Progenitor cell of endocrine pancreas (in vitro differentiated cells): ENCODE data around the gene TUFT1. TPM values are rescaled to one million over a fixed set of nuclear protein-coding genes. Genes with fewer than 3 reads are reported as not detected.
A peak's percentile ranks its signal among the peaks of the same experiment; 100 is the strongest.
"Not testable (repeated sequence)": the region's sequence is repeated elsewhere in the genome, so short reads cannot be mapped to it uniquely, and the experiment has no call there.

Source experiments
- DNase-seq: peaks from one replicate; pipeline ENCODE4 v3.0.0; 2021; ENCODE audit warnings: low spot score; ENCODE audit not compliant: unreplicated experiment
- H3K27ac Mint-ChIP-seq: 2 replicates; pipeline ENCODE4 v1.8.0; 2021; ENCODE audit warnings: mild to moderate bottlenecking, moderate library complexity, mixed read lengths
- H3K27me3 Mint-ChIP-seq: 2 replicates; pipeline ENCODE4 v1.8.0; 2021; ENCODE audit warnings: mixed read lengths
- H3K36me3 Mint-ChIP-seq: 2 replicates; pipeline ENCODE4 v1.8.0; 2022; ENCODE audit warnings: mixed read lengths; ENCODE audit not compliant: insufficient read depth
- H3K4me1 Mint-ChIP-seq: 2 replicates; pipeline ENCODE4 v1.8.0; 2021; ENCODE audit warnings: low read depth, mixed read lengths
- H3K4me3 Mint-ChIP-seq: 2 replicates; pipeline ENCODE4 v1.8.0; 2021; ENCODE audit warnings: low read depth, mild to moderate bottlenecking, moderate library complexity, mixed read lengths
- H3K9me3 Mint-ChIP-seq: 2 replicates; pipeline ENCODE4 v1.8.0; 2021; ENCODE audit warnings: low read depth, mixed read lengths
- total RNA-seq: library from RNA; stranded (reverse); gene quantifications from 2 replicates; pipeline ENCODE4 v1.2.1, GENCODE V29; 2021
- TF ChIP-seq, protein P1 (sequence below): fragments of 200-600 bp; sonication (generic); IDR thresholded peaks from one replicate; pipeline ENCODE4 v1.5.0; 2021; ENCODE audit warnings: antibody characterized with exemption, mild to moderate bottlenecking; ENCODE audit not compliant: unreplicated experiment

Gene TUFT1
- total RNA-seq, 1 donor from 2014 or later: 12.5 TPM

DNA sequence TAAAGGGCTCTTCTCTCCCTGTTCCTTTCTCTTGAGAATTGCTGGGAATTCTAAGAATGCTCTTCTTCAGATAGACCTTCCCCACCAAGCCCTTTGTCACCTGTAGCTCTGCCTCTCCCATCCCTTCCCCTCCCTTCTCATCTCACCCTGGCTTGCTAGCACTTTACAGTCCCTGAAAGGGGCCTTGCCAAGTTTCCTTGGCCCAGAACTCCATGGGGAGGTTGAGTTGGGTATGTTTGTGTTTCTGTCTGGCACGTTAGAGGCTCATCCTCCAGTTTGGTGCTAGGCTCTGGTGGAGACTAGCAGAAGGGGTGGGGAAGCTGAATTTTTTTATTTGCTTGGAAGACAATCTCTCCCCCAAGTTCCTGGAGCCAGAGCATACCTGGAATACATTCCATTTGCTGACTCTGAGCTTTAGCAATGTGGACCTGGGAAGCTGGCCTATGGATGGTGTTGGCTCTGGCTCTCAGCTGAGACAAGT lies 24.0 kb upstream of the TUFT1 start:
- H3K27ac Mint-ChIP-seq: peak overlapping the region; percentile 94

DNA sequence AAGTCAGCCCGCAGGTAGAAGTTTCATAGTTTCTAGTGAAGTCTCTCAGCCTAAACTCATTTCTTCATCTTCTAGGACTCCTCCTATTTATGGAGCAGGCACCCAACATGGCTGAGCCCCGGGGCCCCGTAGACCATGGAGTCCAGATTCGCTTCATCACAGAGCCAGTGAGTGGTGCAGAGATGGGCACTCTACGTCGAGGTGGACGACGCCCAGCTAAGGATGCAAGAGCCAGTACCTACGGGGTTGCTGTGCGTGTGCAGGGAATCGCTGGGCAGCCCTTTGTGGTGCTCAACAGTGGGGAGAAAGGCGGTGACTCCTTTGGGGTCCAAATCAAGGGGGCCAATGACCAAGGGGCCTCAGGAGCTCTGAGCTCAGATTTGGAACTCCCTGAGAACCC lies 21.7 kb upstream of the TUFT1 start:
- H3K27ac Mint-ChIP-seq: peak overlapping the region; percentile 16
- H3K4me1 Mint-ChIP-seq: peaks cover 27% of the 10 kb centered on the region
- DNase-seq: no peak
- peaks cover 23% of the 10 kb centered on the region for H3K36me3 Mint-ChIP-seq
- no peaks in the 10 kb centered on the region for H3K9me3 Mint-ChIP-seq
- H3K4me3 Mint-ChIP-seq: no peak overlapping the region
- no peaks in the 10 kb centered on the region for H3K27me3 Mint-ChIP-seq
- TF ChIP-seq, protein P1, sequence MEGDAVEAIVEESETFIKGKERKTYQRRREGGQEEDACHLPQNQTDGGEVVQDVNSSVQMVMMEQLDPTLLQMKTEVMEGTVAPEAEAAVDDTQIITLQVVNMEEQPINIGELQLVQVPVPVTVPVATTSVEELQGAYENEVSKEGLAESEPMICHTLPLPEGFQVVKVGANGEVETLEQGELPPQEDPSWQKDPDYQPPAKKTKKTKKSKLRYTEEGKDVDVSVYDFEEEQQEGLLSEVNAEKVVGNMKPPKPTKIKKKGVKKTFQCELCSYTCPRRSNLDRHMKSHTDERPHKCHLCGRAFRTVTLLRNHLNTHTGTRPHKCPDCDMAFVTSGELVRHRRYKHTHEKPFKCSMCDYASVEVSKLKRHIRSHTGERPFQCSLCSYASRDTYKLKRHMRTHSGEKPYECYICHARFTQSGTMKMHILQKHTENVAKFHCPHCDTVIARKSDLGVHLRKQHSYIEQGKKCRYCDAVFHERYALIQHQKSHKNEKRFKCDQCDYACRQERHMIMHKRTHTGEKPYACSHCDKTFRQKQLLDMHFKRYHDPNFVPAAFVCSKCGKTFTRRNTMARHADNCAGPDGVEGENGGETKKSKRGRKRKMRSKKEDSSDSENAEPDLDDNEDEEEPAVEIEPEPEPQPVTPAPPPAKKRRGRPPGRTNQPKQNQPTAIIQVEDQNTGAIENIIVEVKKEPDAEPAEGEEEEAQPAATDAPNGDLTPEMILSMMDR: no peak

More for the DNA sequence above, 24.0 kb upstream of the TUFT1 start:
- TF ChIP-seq, protein P1: no peak
- no peak overlapping the region for H3K4me3 Mint-ChIP-seq
- H3K27me3 Mint-ChIP-seq: no peaks in the 10 kb centered on the region
- H3K4me1 Mint-ChIP-seq: peaks cover 37% of the 10 kb centered on the region
- peaks cover 16% of the 10 kb centered on the region for H3K36me3 Mint-ChIP-seq
- H3K9me3 Mint-ChIP-seq: no peaks in the 10 kb centered on the region
- no peak for DNase-seq

DNA sequence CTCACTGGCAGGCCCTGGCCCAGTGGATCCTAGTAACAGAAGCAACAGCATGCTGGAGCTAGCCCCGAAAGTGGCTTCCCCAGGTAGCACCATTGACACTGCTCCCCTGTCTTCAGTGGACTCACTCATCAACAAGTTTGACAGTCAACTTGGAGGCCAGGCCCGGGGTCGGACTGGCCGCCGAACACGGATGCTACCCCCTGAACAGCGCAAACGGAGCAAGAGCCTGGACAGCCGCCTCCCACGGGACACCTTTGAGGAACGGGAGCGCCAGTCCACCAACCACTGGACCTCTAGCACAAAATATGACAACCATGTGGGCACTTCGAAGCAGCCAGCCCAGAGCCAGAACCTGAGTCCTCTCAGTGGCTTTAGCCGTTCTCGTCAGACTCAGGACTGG lies 21.2 kb upstream of the TUFT1 start:
- TF ChIP-seq, protein P1: no peak

DNA sequence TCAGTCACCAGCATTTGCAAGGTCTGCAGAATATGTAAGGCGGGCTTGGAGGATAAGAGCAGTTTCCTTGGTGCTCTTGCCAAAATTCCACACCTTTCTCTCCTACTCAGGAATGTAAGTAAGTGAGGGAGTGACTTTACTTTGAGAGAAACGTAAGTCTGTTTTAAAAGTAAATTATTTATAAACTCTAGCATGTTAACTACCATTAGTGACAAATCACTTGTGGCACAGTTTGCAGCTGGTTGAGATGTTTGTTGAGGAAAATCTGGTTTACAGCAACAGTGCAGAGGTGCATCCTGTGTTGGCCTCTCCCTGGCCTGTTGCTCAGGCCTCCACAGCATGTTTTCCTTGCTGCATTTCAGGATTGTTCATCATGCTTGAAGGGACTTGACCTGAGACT lies 20.4 kb upstream of the TUFT1 start:
- Mint-ChIP-seq H3K27me3 (no peaks in the 10 kb centered on the region), H3K4me3 (no peak overlapping the region), H3K4me1 (peaks cover 17% of the 10 kb centered on the region), H3K36me3 (peaks cover 26% of the 10 kb centered on the region), H3K9me3 (no peaks in the 10 kb centered on the region), H3K27ac (no peak overlapping the region)
- TF ChIP-seq, protein P1: no peak
- DNase-seq: no peak

More for the DNA sequence above, 21.2 kb upstream of the TUFT1 start:
- DNase-seq: no peak
- Mint-ChIP-seq H3K27me3 (no peaks in the 10 kb centered on the region), H3K27ac (no peak overlapping the region), H3K9me3 (no peaks in the 10 kb centered on the region), H3K4me1 (peaks cover 24% of the 10 kb centered on the region), H3K4me3 (no peak overlapping the region), H3K36me3 (peaks cover 25% of the 10 kb centered on the region)

DNA sequence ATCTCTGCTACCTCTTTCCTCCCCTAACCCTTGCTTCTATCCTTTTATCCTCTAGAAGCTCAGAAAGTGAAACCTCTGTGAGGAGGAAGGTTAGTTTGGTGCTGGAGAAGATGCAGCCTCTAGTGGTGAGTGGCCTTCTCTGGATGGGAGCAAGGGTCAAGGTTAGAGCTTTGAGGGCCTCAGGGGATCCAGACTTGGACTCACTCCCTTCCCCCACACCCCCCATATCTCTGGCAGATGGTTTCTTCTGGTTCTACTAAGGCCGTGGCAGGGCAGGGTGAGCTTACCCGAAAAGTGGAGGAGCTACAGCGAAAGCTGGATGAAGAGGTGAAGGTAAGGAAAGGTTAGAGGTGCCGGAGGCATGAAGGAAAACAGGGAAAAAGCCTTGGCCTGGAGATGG lies 19.8 kb upstream of the TUFT1 start:
- TF ChIP-seq, protein P1: no peak
- H3K36me3 Mint-ChIP-seq: peaks cover 29% of the 10 kb centered on the region
- peak overlapping the region; percentile 71 for H3K27ac Mint-ChIP-seq
- H3K27me3 Mint-ChIP-seq: no peaks in the 10 kb centered on the region
- H3K4me3 Mint-ChIP-seq: no peak overlapping the region
- H3K9me3 Mint-ChIP-seq: no peaks in the 10 kb centered on the region
- peaks cover 14% of the 10 kb centered on the region for H3K4me1 Mint-ChIP-seq
- no peak for DNase-seq

DNA sequence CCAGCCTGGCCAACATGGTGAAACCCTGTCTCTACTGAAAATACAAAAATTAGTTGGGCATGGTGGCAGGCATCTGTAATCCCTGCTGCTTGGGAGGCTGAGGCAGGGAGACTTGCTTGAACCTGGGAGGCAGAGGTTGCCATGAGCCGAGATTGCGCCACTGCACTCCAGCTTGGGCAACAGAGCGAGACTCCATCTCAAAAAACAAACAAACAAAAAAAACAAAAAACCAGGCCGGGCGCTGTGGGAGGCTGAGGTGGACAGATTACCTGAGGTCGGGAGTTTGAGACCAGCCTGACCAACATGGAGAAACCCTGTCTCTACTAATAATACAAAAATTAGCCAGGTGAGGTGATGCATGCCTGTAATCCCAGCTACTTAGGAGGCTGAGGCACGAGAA lies 17.7 kb upstream of the TUFT1 start:
- peaks cover 36% of the 10 kb centered on the region for H3K36me3 Mint-ChIP-seq
- not testable (repeated sequence) for H3K27ac Mint-ChIP-seq, H3K27me3 Mint-ChIP-seq, H3K4me1 Mint-ChIP-seq, H3K4me3 Mint-ChIP-seq, DNase-seq, H3K9me3 Mint-ChIP-seq
